K562 (cell line): ENCODE measurements around the gene MRPL40. TPM values are rescaled to one million over a fixed set of nuclear protein-coding genes. Genes with fewer than 3 reads are reported as not detected.

Experiments
- ATAC-seq: fragments of 200-7000 bp; cut with Tn5 transposase; 3 replicates; pipeline ENCODE4 v1.9.1; 2020; ENCODE audit warnings: moderate library complexity
- BruUV-seq: library from RNA; stranded (reverse); fragments of 400-500 nt; replicated peaks from 2 replicates; lab custom pipeline; 2021; lab: Mats Ljungman, UMichigan
- CTCF ChIA-PET: fragments of 300-600 bp; formaldehyde crosslinking; extraction: SDS; loops from one replicate; lab custom pipeline; 2021; ENCODE audit warnings: low intra/inter-chr PET ratio; lab: Yijun Ruan, JAX
- POLR2A ChIA-PET: fragments of 300-600, 350-650 bp; sonication (Branson Sonifier 250); formaldehyde crosslinking; extraction: SDS; loops from one replicate; lab custom pipeline; 2021; ENCODE audit warnings: antibody characterized with exemption, inconsistent platforms; lab: Yijun Ruan, JAX
- DNase-seq, 4 experiments: peaks; one replicate each; pipeline versions ENCODE4 v3.0.0 to v3.0.0-alpha.2; 2011 to 2018; ENCODE audit warnings: low spot score in 3 of 4, mixed read lengths in 3 of 4; ENCODE audit errors: extremely low read depth in 1 of 4
- FAIRE-seq: peaks from 2 replicates; lab custom pipeline; 2011; peaks lifted over from hg19 to GRCh38; lab: Jason Lieb, UNC
- H2AFZ ChIP-seq: 2 replicates; pipeline ENCODE4 v1.6.0; 2011; ENCODE audit warnings: low read depth, low read length, control low read depth, inconsistent platforms
- H3K27ac ChIP-seq: fragments of 200-600 bp; 3 replicates; pipeline ENCODE4 v1.8.0; 2011; ENCODE audit warnings: low read depth, mild to moderate bottlenecking, control low read depth, inconsistent platforms, low read length, moderate library complexity, mixed read lengths; ENCODE audit errors: extremely low read depth
- H3K27me3 ChIP-seq, 2 experiments: fragments of 300-600 bp in 1 of 2; 2 replicates in 1 of 2; 3 replicates in 1 of 2; pipeline versions ENCODE4 v1.6.0 to v1.8.0; 2011; ENCODE audit warnings: inconsistent platforms in 2 of 2, low read length in 2 of 2, mild to moderate bottlenecking in 1 of 2, mixed read lengths in 1 of 2, moderate library complexity in 1 of 2; ENCODE audit not compliant: control insufficient read depth in 2 of 2, insufficient read depth in 2 of 2
- H3K36me3 ChIP-seq: fragments of 300-600 bp; 3 replicates; pipeline ENCODE4 v1.8.0; 2011; ENCODE audit warnings: mild to moderate bottlenecking, low read length, inconsistent platforms; ENCODE audit not compliant: control insufficient read depth, insufficient read depth
- H3K4me1 ChIP-seq, 2 experiments: fragments of 200-600 bp in 1 of 2; replicated peaks in 1 of 2; 2 replicates in 1 of 2; 3 replicates in 1 of 2; pipeline versions ENCODE4 v1.5.1 to v1.8.0; 2011; ENCODE audit warnings: inconsistent platforms in 2 of 2, low read length in 2 of 2, mild to moderate bottlenecking in 1 of 2, mixed read lengths in 1 of 2, moderate library complexity in 1 of 2; ENCODE audit not compliant: control insufficient read depth in 2 of 2, insufficient read depth in 2 of 2
- H3K4me2 ChIP-seq: 2 replicates; pipeline ENCODE4 v1.6.1; 2011; ENCODE audit warnings: low read length, control low read depth, inconsistent platforms, mixed read lengths; ENCODE audit not compliant: insufficient read depth
- H3K4me3 ChIP-seq: fragments of 200-600 bp; sonication (generic), shearing (Covaris generic); 2 replicates; pipeline ENCODE4 v1.5.1; 2016; ENCODE audit warnings: control low read depth, inconsistent platforms
- H3K79me2 ChIP-seq: fragments of 200-600 bp; 3 replicates; pipeline ENCODE4 v1.8.0; 2011; ENCODE audit warnings: low read length, inconsistent platforms; ENCODE audit not compliant: control insufficient read depth, insufficient read depth
- H3K9ac ChIP-seq, 2 experiments: 2 replicates each; pipeline versions ENCODE4 v1.6.0 to v1.6.1; 2011; ENCODE audit warnings: low read depth in 2 of 2, low read length in 2 of 2, control low read depth in 1 of 2, inconsistent platforms in 1 of 2, mild to moderate bottlenecking in 1 of 2, mixed read lengths in 1 of 2; ENCODE audit not compliant: insufficient read depth in 1 of 2
- H3K9me1 ChIP-seq: one replicate; pipeline ENCODE4 v1.6.0; 2011; ENCODE audit warnings: inconsistent platforms, mild to moderate bottlenecking, low read length, moderate library complexity; ENCODE audit not compliant: control insufficient read depth, insufficient read depth
- H3K9me3 ChIP-seq: replicated peaks from 2 replicates; pipeline ENCODE4 v1.5.1; 2011; ENCODE audit warnings: low read depth, low read length, inconsistent platforms; ENCODE audit not compliant: control insufficient read depth, insufficient read depth
- H4K20me1 ChIP-seq: replicated peaks from 2 replicates; pipeline ENCODE4 v1.6.1; 2011; ENCODE audit warnings: low read length, inconsistent platforms, mixed read lengths; ENCODE audit not compliant: control insufficient read depth, insufficient read depth
- CAMTA2 ChIP-seq: fragments of 250-450 bp; sonication (Bioruptor Pico); conservative IDR thresholded peaks from 2 replicates; pipeline ENCODE4 v1.5.1; 2022
- HMG20B ChIP-seq: fragments of 250-450 bp; sonication (Bioruptor Pico); IDR thresholded peaks from 2 replicates; pipeline ENCODE4 v1.5.0; 2021; ENCODE audit warnings: mild to moderate bottlenecking
- PHB ChIP-seq: fragments of 250-450 bp; sonication (Bioruptor Pico); IDR thresholded peaks from 2 replicates; pipeline ENCODE4 v1.5.0; 2021
- POLR2G ChIP-seq: fragments of 200-400 bp; formaldehyde crosslinking; IDR thresholded peaks from 2 replicates; pipeline ENCODE4 v1.6.1; 2017; ENCODE audit warnings: low read depth, mild to moderate bottlenecking, antibody characterized with exemption, low read length, moderate library complexity
- RBBP5 ChIP-seq: fragments of 200-600 bp; sonication (generic); IDR thresholded peaks from 2 replicates; pipeline ENCODE4 v1.6.1; 2012; ENCODE audit warnings: borderline replicate concordance, mild to moderate bottlenecking, low read length, control low read depth, inconsistent platforms; ENCODE audit not compliant: insufficient read depth, poor library complexity, severe bottlenecking
- RBFOX2 ChIP-seq: fragments of 200-400 bp; formaldehyde crosslinking; IDR thresholded peaks from 2 replicates; pipeline ENCODE4 v1.6.1; 2017; ENCODE audit warnings: low read depth, mild to moderate bottlenecking, low read length, moderate library complexity
- ZNF24 ChIP-seq: fragments of 450-650 bp; IDR thresholded peaks from 2 replicates; pipeline ENCODE4 v1.6.1; 2016
- WGBS: fragments of 100-300 bp; shearing (Covaris generic); methylation state at CpG from one replicate; pipeline ENCODE4 v1.1.6; 2016; ENCODE audit warnings: low coverage, mixed read lengths; ENCODE audit not compliant: insufficient coverage; ENCODE audit errors: missing lambda C conversion rate; 5-methylcytosine and 5-hydroxymethylcytosine counted together
- in situ Hi-C: fragments of 300-500 bp; cut with MboI; formaldehyde crosslinking; loops from 4 replicates; pipeline ENCODE4 v1.15.0; 2018; ENCODE audit warnings: inconsistent platforms, mixed read lengths
- intact Hi-C: fragments of 100-400 bp; cut with micrococcal nuclease; formaldehyde crosslinking; loops from 2 replicates; pipeline ENCODE4 v1.14.2; 2022
- polyA plus RNA-seq, 8 experiments: library from polyadenylated mRNA; depleted of rRNA in 4 of 8; stranded (reverse) in 5 of 8; unstranded in 3 of 8; fragments of >200 nt; fragmentation: Nextera tagmentation in 2 of 8; fragmentation: Illumina TruSeq in 1 of 8; extraction: Ambion mirVana in 2 of 8; extraction: Trizol in 1 of 8; gene quantifications; 2 replicates each; pipeline versions ENCODE4 v1.2.1 to v1.2.3, GENCODE V29; 2011 to 2014; ENCODE audit warnings: inconsistent platforms in 1 of 8, missing spikeins in 1 of 8
- total RNA-seq, 7 experiments: library from RNA; depleted of rRNA in 6 of 7; stranded (reverse); fragments of >200 nt in 6 of 7; fragmentation: Illumina TruSeq in 2 of 7; extraction: Trizol in 2 of 7; gene quantifications; 2 replicates each; pipeline versions ENCODE4 v1.2.1 to v1.2.3, GENCODE V29; 2011 to 2021; ENCODE audit warnings: low replicate concordance in 1 of 7
- TF ChIP-seq, protein P1 (sequence below): fragments of 450-650 bp; formaldehyde crosslinking; IDR thresholded peaks from 2 replicates; pipeline ENCODE4 v1.4.0; 2022; ENCODE audit warnings: missing genetic modification characterization
- TF ChIP-seq, protein P2 (sequence below): fragments of 250-450 bp; sonication (Bioruptor Pico); IDR thresholded peaks from 2 replicates; pipeline ENCODE4 v1.8.0; 2022; ENCODE audit warnings: inconsistent platforms
- TF ChIP-seq, protein P3 (sequence below): sonication (generic); formaldehyde crosslinking; IDR thresholded peaks from 2 replicates; pipeline ENCODE4 v1.8.1; 2023; ENCODE audit warnings: mild to moderate bottlenecking, missing genetic modification reagents

Gene MRPL40
- total and polyA plus RNA-seq, 9 of the 15 experiments (the other 6 are each of a cell fraction or from before 2014, with no cell fraction given), result 132 to 652 (median 208) TPM

DNA sequence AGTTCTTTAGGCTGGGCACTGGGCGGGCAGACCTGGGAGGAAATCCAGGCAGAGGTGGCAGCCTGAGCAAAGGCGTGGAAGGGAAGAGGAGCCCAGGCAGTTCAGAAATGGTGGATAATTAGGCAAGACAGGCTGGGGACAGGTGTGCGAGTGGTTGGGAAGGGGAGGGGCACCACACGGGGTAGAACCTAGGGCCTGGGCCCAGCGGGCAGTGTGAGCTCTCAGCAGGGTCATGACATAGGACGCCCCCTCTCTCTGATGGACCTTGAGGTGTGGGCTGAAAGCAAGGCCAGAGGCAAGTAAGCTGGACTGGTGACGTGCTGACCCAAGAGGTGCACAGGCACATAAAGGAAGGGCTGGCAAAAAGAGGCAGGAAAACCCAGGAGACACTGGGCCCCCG is 39.9 kb downstream of the MRPL40 start:
- TF ChIP-seq RBFOX2, result peak; percentile 61
- no peak for TF ChIP-seq HMG20B (CRISPR knock-in tag)
- peak; percentile 49; the same call in 1 of the 2 replicates for TF ChIP-seq POLR2G
- TF ChIP-seq ZNF24, result no peak
- TF ChIP-seq, protein P1, sequence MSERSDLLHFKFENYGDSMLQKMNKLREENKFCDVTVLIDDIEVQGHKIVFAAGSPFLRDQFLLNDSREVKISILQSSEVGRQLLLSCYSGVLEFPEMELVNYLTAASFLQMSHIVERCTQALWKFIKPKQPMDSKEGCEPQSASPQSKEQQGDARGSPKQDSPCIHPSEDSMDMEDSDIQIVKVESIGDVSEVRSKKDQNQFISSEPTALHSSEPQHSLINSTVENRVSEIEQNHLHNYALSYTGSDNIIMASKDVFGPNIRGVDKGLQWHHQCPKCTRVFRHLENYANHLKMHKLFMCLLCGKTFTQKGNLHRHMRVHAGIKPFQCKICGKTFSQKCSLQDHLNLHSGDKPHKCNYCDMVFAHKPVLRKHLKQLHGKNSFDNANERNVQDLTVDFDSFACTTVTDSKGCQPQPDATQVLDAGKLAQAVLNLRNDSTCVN (CRISPR knock-in tag), result no peak
- TF ChIP-seq CAMTA2 (CRISPR knock-in tag), result 0 out of 2 replicates have a peak, but pooled peaks have one; percentile 53
- TF ChIP-seq PHB (CRISPR knock-in tag), result 0 out of 2 replicates have a peak, but pooled peaks have one; percentile 71
- peak; percentile 12 for TF ChIP-seq RBBP5
- TF ChIP-seq, protein P2, sequence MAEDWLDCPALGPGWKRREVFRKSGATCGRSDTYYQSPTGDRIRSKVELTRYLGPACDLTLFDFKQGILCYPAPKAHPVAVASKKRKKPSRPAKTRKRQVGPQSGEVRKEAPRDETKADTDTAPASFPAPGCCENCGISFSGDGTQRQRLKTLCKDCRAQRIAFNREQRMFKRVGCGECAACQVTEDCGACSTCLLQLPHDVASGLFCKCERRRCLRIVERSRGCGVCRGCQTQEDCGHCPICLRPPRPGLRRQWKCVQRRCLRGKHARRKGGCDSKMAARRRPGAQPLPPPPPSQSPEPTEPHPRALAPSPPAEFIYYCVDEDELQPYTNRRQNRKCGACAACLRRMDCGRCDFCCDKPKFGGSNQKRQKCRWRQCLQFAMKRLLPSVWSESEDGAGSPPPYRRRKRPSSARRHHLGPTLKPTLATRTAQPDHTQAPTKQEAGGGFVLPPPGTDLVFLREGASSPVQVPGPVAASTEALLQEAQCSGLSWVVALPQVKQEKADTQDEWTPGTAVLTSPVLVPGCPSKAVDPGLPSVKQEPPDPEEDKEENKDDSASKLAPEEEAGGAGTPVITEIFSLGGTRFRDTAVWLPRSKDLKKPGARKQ (CRISPR knock-in tag), result no peak
- TF ChIP-seq, protein P3, sequence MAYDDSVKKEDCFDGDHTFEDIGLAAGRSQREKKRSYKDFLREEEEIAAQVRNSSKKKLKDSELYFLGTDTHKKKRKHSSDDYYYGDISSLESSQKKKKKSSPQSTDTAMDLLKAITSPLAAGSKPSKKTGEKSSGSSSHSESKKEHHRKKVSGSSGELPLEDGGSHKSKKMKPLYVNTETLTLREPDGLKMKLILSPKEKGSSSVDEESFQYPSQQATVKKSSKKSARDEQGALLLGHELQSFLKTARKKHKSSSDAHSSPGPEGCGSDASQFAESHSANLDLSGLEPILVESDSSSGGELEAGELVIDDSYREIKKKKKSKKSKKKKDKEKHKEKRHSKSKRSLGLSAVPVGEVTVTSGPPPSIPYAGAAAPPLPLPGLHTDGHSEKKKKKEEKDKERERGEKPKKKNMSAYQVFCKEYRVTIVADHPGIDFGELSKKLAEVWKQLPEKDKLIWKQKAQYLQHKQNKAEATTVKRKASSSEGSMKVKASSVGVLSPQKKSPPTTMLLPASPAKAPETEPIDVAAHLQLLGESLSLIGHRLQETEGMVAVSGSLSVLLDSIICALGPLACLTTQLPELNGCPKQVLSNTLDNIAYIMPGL, result 0 out of 2 replicates have a peak, but pooled peaks have one; percentile 29
- H3K36me3 ChIP-seq, result peaks cover 95% of the 10 kb centered on the region
- FAIRE-seq (no peak), ATAC-seq (no peak), DNase-seq (no peak)
- H3K4me3 ChIP-seq, result no peak overlapping the region
- H3K9me3 ChIP-seq, result no peaks in the 10 kb centered on the region
- H3K79me2 ChIP-seq, result peaks cover 45% of the 10 kb centered on the region
- intact Hi-C loops (no loop called here), in situ Hi-C loops (no loop called here)
- H3K27me3 ChIP-seq, result no peaks in the 10 kb centered on the region
- no peak overlapping the region for H2AFZ ChIP-seq
- H3K9ac ChIP-seq, result peak overlapping the region in 1 of 2 experiments; percentile 43; a peak in 2 of 4 replicates
- 93% methylated on average over 8 of the region's 8 CpGs for WGBS
- no peak overlapping the region for H3K27ac ChIP-seq
- peaks cover 9% of the 10 kb centered on the region for H3K9me1 ChIP-seq
- ChIA-PET CTCF (no interaction called here), POLR2A (interaction anchor here (1.0 to 3.5 kb wide), 6 partner anchors 9 to 328 kb away, joined by 3 to 45 read pairs (median 8); partner anchors contain the start of gene ESS2)
- H4K20me1 ChIP-seq, result peaks cover 52% of the 10 kb centered on the region
- no TSS peak for BruUV-seq
- no peak overlapping the region for H3K4me2 ChIP-seq
- H3K4me1 ChIP-seq, result peaks cover 0 to 1% of the 10 kb centered on the region in 2 experiments; a peak in 3 of 5 replicates
